Progenitor cell of endocrine pancreas (in vitro differentiated cells): ENCODE results near the gene PRDM11. TPM values are rescaled to one million over a fixed set of nuclear protein-coding genes. Genes with fewer than 3 reads are reported as not detected.

ENCODE experiments used
- DNase-seq: peaks from one replicate; pipeline ENCODE4 v3.0.0; 2021; ENCODE audit warnings: low spot score; ENCODE audit not compliant: unreplicated experiment
- H3K27ac Mint-ChIP-seq: 2 replicates; pipeline ENCODE4 v1.8.0; 2021; ENCODE audit warnings: mild to moderate bottlenecking, moderate library complexity, mixed read lengths
- H3K27me3 Mint-ChIP-seq: 2 replicates; pipeline ENCODE4 v1.8.0; 2021; ENCODE audit warnings: mixed read lengths
- H3K36me3 Mint-ChIP-seq: 2 replicates; pipeline ENCODE4 v1.8.0; 2022; ENCODE audit warnings: mixed read lengths; ENCODE audit not compliant: insufficient read depth
- H3K4me1 Mint-ChIP-seq: 2 replicates; pipeline ENCODE4 v1.8.0; 2021; ENCODE audit warnings: low read depth, mixed read lengths
- H3K4me3 Mint-ChIP-seq: 2 replicates; pipeline ENCODE4 v1.8.0; 2021; ENCODE audit warnings: low read depth, mild to moderate bottlenecking, moderate library complexity, mixed read lengths
- H3K9me3 Mint-ChIP-seq: 2 replicates; pipeline ENCODE4 v1.8.0; 2021; ENCODE audit warnings: low read depth, mixed read lengths
- total RNA-seq: library from RNA; stranded (reverse); gene quantifications from 2 replicates; pipeline ENCODE4 v1.2.1, GENCODE V29; 2021
- TF ChIP-seq, protein P1 (sequence below): fragments of 200-600 bp; sonication (generic); IDR thresholded peaks from one replicate; pipeline ENCODE4 v1.5.0; 2021; ENCODE audit warnings: antibody characterized with exemption, mild to moderate bottlenecking; ENCODE audit not compliant: unreplicated experiment

Gene PRDM11
- total RNA-seq, 1 donor from 2014 or later, result 27.1 TPM

DNA sequence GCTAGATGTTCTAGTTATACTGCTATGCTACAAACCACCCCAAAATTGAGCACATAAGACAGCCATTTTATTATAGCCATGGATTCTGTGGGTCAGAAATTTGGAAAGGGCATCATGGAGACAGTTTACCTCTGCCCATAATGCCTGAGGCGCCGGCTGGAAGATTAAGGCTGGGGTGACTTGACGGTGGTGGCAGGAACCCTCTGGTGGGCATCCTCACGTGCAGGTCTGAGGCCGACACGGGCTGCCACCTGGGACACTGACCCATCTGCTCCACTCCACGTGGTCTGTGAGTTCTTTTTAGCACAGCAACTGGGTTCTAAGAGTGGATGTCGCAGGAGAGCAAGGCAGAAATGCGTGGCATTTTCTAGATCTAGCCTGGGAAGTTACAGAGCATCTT, 40.0 kb upstream of the PRDM11 start:
- no peak overlapping the region for H3K27ac Mint-ChIP-seq
- peaks cover 30% of the 10 kb centered on the region for H3K27me3 Mint-ChIP-seq
- H3K4me3 Mint-ChIP-seq, result no peak overlapping the region
- TF ChIP-seq, protein P1, sequence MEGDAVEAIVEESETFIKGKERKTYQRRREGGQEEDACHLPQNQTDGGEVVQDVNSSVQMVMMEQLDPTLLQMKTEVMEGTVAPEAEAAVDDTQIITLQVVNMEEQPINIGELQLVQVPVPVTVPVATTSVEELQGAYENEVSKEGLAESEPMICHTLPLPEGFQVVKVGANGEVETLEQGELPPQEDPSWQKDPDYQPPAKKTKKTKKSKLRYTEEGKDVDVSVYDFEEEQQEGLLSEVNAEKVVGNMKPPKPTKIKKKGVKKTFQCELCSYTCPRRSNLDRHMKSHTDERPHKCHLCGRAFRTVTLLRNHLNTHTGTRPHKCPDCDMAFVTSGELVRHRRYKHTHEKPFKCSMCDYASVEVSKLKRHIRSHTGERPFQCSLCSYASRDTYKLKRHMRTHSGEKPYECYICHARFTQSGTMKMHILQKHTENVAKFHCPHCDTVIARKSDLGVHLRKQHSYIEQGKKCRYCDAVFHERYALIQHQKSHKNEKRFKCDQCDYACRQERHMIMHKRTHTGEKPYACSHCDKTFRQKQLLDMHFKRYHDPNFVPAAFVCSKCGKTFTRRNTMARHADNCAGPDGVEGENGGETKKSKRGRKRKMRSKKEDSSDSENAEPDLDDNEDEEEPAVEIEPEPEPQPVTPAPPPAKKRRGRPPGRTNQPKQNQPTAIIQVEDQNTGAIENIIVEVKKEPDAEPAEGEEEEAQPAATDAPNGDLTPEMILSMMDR, result no peak
- no peaks in the 10 kb centered on the region for H3K9me3 Mint-ChIP-seq
- no peaks in the 10 kb centered on the region for H3K36me3 Mint-ChIP-seq
- no peaks in the 10 kb centered on the region for H3K4me1 Mint-ChIP-seq
- no peak for DNase-seq

DNA sequence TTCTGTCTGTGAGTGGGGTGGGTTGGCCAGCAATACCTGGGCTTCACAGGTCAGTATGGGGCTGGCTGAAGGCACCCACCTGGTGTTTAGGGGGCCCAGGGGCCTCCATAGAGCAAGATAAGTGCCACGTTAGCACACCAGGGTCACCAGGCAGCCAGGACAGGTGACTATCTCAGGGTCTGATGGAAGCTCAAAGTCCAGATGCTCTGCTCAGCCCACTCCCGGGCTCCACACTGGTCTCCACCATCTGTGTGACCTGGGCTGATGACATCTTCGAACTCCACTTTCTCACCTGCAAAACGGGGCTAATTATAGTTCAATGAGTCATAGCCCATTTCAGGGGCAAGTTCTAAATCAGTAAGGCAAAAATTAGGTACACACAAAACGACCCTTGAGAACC, 39.4 kb upstream of the PRDM11 start:
- no peak overlapping the region for H3K4me3 Mint-ChIP-seq
- peaks cover 31% of the 10 kb centered on the region for H3K27me3 Mint-ChIP-seq
- no peaks in the 10 kb centered on the region for H3K9me3 Mint-ChIP-seq
- no peak for DNase-seq
- no peak overlapping the region for H3K27ac Mint-ChIP-seq
- no peaks in the 10 kb centered on the region for H3K36me3 Mint-ChIP-seq
- no peaks in the 10 kb centered on the region for H3K4me1 Mint-ChIP-seq
- TF ChIP-seq, protein P1, result no peak

DNA sequence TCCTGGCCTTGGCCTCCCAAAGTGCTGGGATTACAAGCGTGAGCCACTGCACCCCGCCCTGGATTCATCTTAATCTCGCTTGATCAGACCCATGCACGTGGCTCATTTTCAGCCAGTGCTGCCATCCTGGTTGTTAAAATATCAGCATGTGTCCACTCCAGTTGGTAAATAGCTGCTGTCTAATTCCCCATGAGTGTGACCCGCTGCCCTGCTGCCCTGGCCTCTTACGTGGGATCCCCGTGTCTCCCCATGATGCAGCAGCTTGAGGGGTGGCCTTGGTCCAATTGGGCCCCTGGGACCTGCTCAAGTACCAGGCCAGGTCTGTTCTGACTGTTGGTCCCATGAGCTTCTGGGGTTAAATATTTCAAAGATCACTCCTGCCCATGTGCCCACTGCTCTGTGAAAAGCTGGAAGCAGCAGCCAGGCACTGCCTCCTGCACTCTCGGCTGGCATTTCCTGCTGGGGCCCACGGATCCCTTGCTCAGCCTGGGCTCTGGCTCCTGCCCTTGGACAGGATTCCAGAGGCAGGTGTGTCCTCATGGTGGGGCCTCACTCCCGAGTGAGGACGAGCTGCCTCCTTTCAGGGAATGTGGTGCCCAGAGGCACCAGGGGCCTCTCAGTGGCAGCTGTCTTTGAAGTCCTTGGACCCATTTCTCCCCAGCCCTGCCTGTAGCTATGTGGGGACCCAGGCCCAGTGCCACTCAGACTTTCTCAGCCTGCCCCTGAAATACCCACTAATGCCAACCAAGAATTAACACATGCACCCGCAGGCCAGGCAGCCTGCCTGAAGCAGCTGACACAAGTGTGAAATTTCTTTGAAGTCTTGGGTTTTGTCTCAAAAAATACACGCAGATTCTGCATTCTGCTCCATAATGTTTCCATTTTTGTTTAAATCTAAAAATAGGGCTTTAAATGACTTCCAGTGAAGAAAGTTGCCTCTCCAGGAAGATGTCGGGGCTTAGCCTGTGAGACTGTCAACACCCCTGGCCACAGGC, 38.1 kb upstream of the PRDM11 start:
- no peak overlapping the region for H3K27ac Mint-ChIP-seq
- no peaks in the 10 kb centered on the region for H3K9me3 Mint-ChIP-seq
- H3K36me3 Mint-ChIP-seq, result no peaks in the 10 kb centered on the region
- TF ChIP-seq, protein P1, result no peak
- no peak for DNase-seq
- peaks cover 40% of the 10 kb centered on the region for H3K27me3 Mint-ChIP-seq
- H3K4me1 Mint-ChIP-seq, result no peaks in the 10 kb centered on the region
- no peak overlapping the region for H3K4me3 Mint-ChIP-seq

DNA sequence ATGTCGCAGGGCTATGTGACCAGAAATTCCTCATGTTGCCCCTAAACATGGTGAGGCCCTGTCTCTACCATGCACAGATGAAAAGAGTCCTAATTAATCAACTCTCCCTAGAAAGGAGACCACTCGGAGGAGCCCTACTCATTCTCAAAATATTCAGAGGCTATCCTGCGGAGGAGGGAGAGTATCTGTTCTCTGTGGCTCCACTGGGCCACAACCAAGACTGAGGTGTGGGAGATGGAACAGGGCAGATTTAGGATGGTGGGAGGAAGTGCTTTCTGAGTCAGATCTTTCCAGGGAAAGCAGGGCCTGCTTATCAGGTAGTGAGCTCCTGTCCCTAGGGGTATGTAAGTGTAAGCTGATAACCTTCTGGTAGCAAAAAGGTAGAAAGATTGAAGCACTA, 37.0 kb upstream of the PRDM11 start:
- TF ChIP-seq, protein P1, result no peak
- no peak for DNase-seq
- H3K9me3 Mint-ChIP-seq, result no peaks in the 10 kb centered on the region
- no peak overlapping the region for H3K4me3 Mint-ChIP-seq
- H3K27ac Mint-ChIP-seq, result no peak overlapping the region
- H3K36me3 Mint-ChIP-seq, result no peaks in the 10 kb centered on the region
- peaks cover 40% of the 10 kb centered on the region for H3K27me3 Mint-ChIP-seq
- H3K4me1 Mint-ChIP-seq, result no peaks in the 10 kb centered on the region

DNA sequence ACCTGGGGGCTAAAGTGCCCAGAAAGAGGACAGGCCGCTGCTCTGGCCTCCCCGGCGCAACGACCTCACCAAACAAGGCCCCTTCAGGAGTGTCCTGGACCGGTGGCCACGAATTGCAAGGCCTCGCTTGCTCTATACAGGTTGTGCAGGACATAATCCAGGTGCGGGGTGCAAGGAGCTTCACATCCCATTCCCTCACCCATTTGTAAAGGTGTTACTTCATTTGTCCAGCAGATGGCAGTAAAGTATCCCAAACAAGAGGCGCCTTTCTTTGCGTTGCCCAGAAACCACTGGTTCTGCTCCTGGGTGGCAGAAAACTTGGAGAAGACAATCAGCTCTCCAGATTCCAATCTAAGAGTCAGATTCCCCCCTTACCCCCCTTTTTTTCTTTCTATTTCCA, 35.9 kb upstream of the PRDM11 start:
- no peaks in the 10 kb centered on the region for H3K36me3 Mint-ChIP-seq
- peak; percentile 34 for DNase-seq
- TF ChIP-seq, protein P1, result peak; percentile 75
- no peak overlapping the region for H3K27ac Mint-ChIP-seq
- no peak overlapping the region for H3K4me3 Mint-ChIP-seq
- H3K27me3 Mint-ChIP-seq, result peaks cover 44% of the 10 kb centered on the region
- H3K4me1 Mint-ChIP-seq, result no peaks in the 10 kb centered on the region
- no peaks in the 10 kb centered on the region for H3K9me3 Mint-ChIP-seq
